Measurements from ENCODE around the gene DTX4. TPM values are rescaled to one million over a fixed set of nuclear protein-coding genes. Genes with fewer than 3 reads are reported as not detected.

The DTX4 gene
- total and polyA plus RNA-seq, 2 of the 4 experiments (the other 2 are of a cell fraction) = 2.7 to 3.0 TPM

DNA sequence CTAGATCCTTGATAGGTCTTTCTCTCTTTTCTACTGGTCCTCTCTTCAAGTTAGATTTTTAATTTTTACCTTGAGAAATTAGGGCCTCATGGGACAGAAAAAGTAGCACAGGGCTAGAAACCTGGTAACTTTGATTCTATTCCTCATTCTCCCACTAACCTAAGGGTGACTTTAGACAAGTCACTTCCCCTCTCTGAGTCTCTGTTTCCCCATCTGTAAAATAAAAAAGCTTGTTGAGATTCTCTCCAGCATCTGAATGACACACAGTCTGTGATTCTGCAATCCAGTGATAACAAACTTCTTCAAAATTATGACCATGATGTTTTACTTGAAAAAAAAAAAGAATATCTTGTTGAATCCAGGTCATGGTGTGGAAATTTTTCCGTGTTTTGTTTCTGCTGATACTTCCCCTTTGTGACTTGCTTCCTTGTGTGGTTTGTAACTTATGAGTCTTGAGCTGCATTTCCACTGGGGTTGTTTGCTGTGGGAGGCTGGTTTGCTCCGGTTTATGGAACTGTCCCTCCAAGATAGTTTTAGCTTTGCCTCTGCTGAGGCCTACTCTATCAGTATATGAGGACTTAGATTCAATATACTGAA, 50.6 kb downstream of the DTX4 start (continued):
- TF ChIP-seq BHLHE40 (IDR thresholded peaks at IDR 0.05; ENCODE audit: low read depth, low read length) = no peak

DNA sequence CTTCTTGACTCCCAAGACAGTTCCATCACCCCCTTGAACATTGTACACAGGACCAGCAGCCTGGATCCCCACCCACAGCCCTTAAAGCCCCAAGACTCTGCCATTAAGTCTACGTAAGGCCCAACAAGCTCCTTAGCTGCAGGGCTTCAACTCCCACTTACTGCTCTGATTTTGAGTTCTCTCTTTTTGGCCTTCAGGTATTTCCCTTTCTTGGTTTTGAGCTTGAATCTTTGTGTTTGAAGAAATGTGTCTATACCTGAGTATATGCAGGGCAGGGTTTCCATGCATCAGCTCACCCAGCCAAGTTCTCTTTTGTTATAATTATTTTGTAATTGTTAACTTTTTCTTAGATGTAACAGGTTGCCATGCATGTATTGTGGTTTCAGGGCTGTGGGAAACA, 51.2 kb downstream of the DTX4 start:
- ChIA-PET CTCF (interaction anchor here (0.7 to 1.3 kb wide), 2 partner anchors 52 to 881 kb away, joined by 3 to 5 read pairs; partner anchors contain the start of gene DTX4), POLR2A (ENCODE audit: unreplicated experiment) (no interaction called here)
- Histone ChIP-seq H3K9me3 (ENCODE audit: control insufficient read depth, insufficient read depth, low read length) (no peaks in the 10 kb centered on the region), H3K9me1 (ENCODE audit: insufficient read depth, low read length) (peaks cover 17% of the 10 kb centered on the region), H3K23ac (ENCODE audit: low read depth, low read length) (no peak overlapping the region), H3K9ac (ENCODE audit: low read depth, low read length) (no peak overlapping the region), H2AFZ (replicated peaks; ENCODE audit: low read length, poor library complexity) (no peak overlapping the region), H2BK120ac (ENCODE audit: low read depth, low read length) (peak overlapping the region; percentile 96), H3K79me1 (ENCODE audit: low read depth in 1 of 2, low read length in 2 of 2) (no peaks in the 10 kb centered on the region), H2BK15ac (ENCODE audit: low read depth, low read length) (peak overlapping the region; percentile 88; the same call in 2 of the 3 replicates), H4K8ac (ENCODE audit: low read depth in 2 of 2, low read length in 2 of 2) (peak overlapping the region in 1 of 2 experiments; percentile 8; a peak in 2 of 4 replicates), H3K27me3 (ENCODE audit: control insufficient read depth, insufficient read depth, low read length) (no peaks in the 10 kb centered on the region), H4K20me1 (ENCODE audit: insufficient read depth, low read length) (no peaks in the 10 kb centered on the region), H3K4me2 (ENCODE audit: low read depth, low read length) (no peak overlapping the region), H3K4me1 (ENCODE audit: control insufficient read depth, insufficient read depth, low read length) (peaks cover 24% of the 10 kb centered on the region), H2BK5ac (ENCODE audit: low read depth, low read length, poor library complexity, severe bottlenecking) (peak overlapping the region; percentile 20), H3K4ac (ENCODE audit: low read depth, low read length) (peak overlapping the region; percentile 78), H3K56ac (ENCODE audit: extremely low read depth, insufficient read depth, low read length) (no peak overlapping the region), H2AK5ac (ENCODE audit: low read depth, low read length) (peak overlapping the region; percentile 25), H3K36me3 (ENCODE audit: control insufficient read depth, insufficient read depth, low read length) (no peaks in the 10 kb centered on the region), H3K4me3 (ENCODE audit: insufficient read depth, low read depth, low read length) (no peak overlapping the region), H4K91ac (ENCODE audit: insufficient read depth, low read depth, low read length) (peak overlapping the region; percentile 63), H2BK20ac (ENCODE audit: low read depth, low read length) (peak overlapping the region; percentile 97), H3K14ac (replicated peaks; ENCODE audit: low read depth, low read length) (no peak overlapping the region; the same call in 1 of the 2 replicates), H3K18ac (ENCODE audit: low read depth, low read length) (peak overlapping the region; percentile 57), H2AK9ac (replicated peaks; ENCODE audit: low read depth, low read length, poor library complexity) (no peak overlapping the region), H3K27ac (ENCODE audit: insufficient read depth, low read length) (no peak overlapping the region), H4K5ac (ENCODE audit: low read depth, low read length) (no peak overlapping the region)
- in situ Hi-C loops (cut with MboI; ENCODE audit: low sequenced_read_pairs) (no loop called here), dilution Hi-C loops (cut with HindIII; ENCODE audit: low sequenced_read_pairs, unreplicated experiment) (no loop called here), intact Hi-C loops (cut with micrococcal nuclease) (loop anchor here (5.0 kb wide), 2 partner anchors 51 to 59 kb away; partner anchors contain the start of gene DTX4)
- no CpG with 5 or more reads among the region's 1 CpG for WGBS, 2 experiments (ENCODE audit: extremely low coverage in 2 of 2, insufficient read length in 1 of 2)
- BruUV-seq (replicated peaks) = no TSS peak
- TF ChIP-seq, protein P1, sequence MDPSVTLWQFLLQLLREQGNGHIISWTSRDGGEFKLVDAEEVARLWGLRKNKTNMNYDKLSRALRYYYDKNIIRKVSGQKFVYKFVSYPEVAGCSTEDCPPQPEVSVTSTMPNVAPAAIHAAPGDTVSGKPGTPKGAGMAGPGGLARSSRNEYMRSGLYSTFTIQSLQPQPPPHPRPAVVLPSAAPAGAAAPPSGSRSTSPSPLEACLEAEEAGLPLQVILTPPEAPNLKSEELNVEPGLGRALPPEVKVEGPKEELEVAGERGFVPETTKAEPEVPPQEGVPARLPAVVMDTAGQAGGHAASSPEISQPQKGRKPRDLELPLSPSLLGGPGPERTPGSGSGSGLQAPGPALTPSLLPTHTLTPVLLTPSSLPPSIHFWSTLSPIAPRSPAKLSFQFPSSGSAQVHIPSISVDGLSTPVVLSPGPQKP (IDR thresholded peaks at IDR 0.05; ENCODE audit: borderline replicate concordance, low read depth, low read length) = no peak
- no peak for TF ChIP-seq RFX5 (IDR thresholded peaks at IDR 0.05; ENCODE audit: low read depth, low read length)
- TF ChIP-seq CEBPB (IDR thresholded peaks at IDR 0.05; ENCODE audit: low read depth, low read length) = no peak
- TF ChIP-seq SMC3 (IDR thresholded peaks at IDR 0.05; ENCODE audit: low read depth, low read length) = no peak
- TF ChIP-seq FOS (IDR thresholded peaks at IDR 0.05; ENCODE audit: low read depth, low read length) = no peak
- no peak for TF ChIP-seq POLR2A (IDR thresholded peaks at IDR 0.05; ENCODE audit: low read depth, low read length)
- no peak for TF ChIP-seq MXI1 (IDR thresholded peaks at IDR 0.05; ENCODE audit: borderline replicate concordance, low read depth, low read length)
- TF ChIP-seq, protein P2, sequence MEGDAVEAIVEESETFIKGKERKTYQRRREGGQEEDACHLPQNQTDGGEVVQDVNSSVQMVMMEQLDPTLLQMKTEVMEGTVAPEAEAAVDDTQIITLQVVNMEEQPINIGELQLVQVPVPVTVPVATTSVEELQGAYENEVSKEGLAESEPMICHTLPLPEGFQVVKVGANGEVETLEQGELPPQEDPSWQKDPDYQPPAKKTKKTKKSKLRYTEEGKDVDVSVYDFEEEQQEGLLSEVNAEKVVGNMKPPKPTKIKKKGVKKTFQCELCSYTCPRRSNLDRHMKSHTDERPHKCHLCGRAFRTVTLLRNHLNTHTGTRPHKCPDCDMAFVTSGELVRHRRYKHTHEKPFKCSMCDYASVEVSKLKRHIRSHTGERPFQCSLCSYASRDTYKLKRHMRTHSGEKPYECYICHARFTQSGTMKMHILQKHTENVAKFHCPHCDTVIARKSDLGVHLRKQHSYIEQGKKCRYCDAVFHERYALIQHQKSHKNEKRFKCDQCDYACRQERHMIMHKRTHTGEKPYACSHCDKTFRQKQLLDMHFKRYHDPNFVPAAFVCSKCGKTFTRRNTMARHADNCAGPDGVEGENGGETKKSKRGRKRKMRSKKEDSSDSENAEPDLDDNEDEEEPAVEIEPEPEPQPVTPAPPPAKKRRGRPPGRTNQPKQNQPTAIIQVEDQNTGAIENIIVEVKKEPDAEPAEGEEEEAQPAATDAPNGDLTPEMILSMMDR (conservative IDR thresholded peaks at IDR 0.05; ENCODE audit: low read depth, low read length) = no peak
- DNase-seq (no peak), ATAC-seq (ENCODE audit: low read depth) (no peak)
